Measurements from ENCODE around the gene HYAL1.
"Not testable (repeated sequence)": the region's sequence is repeated elsewhere in the genome, so short reads cannot be mapped to it uniquely, and the experiment has no call there.

The HYAL1 gene

DNA sequence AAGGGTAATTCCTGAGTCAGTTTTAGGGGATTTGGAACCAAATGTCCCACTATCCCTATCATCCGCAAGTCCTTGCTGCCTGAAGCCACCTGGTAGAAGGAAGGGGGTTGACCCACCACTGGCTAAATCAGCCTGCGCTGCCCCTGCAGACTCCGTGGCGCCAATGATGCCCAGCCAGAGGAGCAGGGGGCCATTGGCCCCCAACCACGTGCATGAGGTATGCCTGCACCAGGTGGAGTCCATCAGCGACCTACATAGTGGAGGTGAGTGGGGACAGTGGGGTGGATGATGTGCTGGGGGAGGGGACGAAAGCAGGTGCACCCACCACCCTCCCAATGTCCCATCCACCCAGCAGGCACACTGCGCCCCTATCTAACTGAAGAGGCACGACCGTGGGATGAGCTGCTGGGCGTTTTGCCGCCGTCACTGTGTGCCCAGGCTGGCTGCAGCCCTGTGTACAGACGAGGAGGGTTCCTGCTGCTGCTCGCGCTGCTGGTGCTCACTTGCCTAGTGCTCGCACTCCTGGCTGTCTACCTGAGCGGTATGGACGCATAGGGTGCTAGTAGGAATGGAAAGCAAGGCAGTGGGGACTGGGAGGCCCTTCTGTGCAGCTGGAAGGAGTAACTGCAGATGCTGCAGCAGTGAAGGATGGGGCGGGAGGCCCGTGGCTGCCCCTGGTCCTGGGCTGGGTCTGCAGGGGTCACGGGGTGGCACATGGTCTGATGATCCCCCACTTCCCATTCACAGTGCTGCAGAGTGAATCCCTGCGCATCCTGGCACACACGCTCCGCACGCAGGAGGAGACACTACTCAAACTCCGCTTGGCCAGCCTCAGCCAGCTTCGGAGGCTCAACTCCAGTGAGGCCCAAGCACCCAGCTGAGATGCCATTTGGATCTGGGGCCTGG, 16.8 kb downstream of the HYAL1 start:
- H3K4me3 ChIP-seq (replicated peaks; ENCODE audit: low read depth, low read length): no peak overlapping the region
- TF ChIP-seq, protein P1, sequence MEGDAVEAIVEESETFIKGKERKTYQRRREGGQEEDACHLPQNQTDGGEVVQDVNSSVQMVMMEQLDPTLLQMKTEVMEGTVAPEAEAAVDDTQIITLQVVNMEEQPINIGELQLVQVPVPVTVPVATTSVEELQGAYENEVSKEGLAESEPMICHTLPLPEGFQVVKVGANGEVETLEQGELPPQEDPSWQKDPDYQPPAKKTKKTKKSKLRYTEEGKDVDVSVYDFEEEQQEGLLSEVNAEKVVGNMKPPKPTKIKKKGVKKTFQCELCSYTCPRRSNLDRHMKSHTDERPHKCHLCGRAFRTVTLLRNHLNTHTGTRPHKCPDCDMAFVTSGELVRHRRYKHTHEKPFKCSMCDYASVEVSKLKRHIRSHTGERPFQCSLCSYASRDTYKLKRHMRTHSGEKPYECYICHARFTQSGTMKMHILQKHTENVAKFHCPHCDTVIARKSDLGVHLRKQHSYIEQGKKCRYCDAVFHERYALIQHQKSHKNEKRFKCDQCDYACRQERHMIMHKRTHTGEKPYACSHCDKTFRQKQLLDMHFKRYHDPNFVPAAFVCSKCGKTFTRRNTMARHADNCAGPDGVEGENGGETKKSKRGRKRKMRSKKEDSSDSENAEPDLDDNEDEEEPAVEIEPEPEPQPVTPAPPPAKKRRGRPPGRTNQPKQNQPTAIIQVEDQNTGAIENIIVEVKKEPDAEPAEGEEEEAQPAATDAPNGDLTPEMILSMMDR (IDR thresholded peaks at IDR 0.05; ENCODE audit: low read depth, low read length, missing control alignments): no peak
- no peak for DNase-seq (ENCODE audit: extremely low read depth, low read depth)

DNA sequence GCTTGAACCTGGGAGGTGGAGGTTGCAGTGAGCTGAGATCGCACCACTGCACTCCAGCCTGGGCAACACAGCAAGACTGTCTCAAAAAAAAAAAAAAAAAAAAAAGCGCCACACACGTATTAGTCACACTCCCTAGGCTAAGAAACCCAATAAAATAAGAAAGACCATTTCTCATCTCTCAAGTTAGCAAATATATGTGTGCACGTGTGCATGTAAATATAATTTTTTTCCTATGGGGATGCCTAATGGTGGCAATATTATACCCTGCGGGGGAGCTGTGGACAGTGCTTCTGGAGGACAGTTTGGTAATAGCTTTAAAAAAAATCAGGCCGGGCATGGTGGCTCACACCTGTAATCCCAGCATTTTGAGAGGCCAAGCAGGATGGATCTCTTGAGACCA, 19.3 kb downstream of the HYAL1 start:
- not testable (repeated sequence) for DNase-seq (ENCODE audit: extremely low read depth, low read depth); H3K4me3 ChIP-seq (replicated peaks; ENCODE audit: low read depth, low read length)

DNA sequence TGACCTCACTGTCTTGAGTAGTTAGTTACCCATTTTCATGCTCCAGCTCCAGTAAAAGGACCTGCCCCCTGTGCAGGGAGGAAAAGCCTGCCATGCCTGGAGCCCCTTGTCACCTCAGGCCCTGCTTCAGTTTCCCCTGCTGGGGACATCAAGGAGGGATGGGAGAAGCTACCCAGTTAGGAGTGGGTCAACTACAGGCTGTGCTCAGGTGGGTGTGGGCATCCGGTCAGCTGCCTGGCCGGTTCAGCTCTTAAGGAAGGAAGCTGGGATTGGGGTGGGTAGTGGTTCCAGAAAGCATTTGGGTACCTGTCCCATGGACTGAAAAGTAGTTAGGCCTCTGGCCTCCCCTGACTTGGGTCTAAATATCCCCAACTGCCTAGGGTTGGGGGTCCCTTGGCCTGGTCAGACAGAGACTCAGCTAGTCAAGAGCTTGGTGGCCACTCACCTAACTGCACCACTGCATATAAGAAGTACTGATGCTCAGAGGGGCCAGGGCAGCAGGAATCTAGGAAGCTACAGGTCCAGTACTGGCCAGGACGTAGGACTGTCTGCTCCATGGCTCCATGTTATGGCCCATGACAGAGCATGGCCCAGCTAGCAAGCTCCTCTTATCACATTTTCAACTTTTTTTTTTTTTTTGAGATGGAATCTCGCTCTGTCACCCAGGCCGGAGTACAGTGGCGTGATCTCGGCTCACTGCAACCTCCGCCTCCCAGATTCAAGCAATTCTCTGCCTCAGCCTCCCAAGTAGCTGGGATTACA, 23.9 kb downstream of the HYAL1 start:
- TF ChIP-seq, protein P1 (IDR thresholded peaks at IDR 0.05; ENCODE audit: low read depth, low read length, missing control alignments): no peak
- no peak overlapping the region for H3K4me3 ChIP-seq (replicated peaks; ENCODE audit: low read depth, low read length)
- no peak for DNase-seq (ENCODE audit: extremely low read depth, low read depth)

DNA sequence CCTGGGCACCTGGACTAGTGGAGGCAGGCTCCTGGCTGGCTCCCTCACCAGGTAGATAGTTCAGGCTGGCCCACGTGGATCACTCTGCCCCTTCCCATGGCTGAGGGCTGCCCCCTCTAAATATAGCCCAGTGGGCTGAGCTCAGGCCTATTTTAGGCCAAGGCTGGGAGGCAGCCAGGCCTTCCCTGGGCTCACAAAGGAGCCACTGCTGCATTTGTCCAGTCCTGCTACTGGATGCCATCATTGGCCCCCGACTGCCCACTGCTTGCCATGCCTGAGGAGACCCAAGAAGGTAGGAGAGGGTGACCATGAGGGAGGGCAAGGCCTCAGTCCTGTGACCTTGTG, 24.5 kb downstream of the HYAL1 start, which contains the start of gene LSMEM2:
TSS of gene LSMEM2 (plus strand) at position 208 of the 345 bp plus-strand sequence. CDS start at position 235, 27 bp downstream.
- TF ChIP-seq, protein P1 (IDR thresholded peaks at IDR 0.05; ENCODE audit: low read depth, low read length, missing control alignments): no peak
- DNase-seq (ENCODE audit: extremely low read depth, low read depth): no peak

DNA sequence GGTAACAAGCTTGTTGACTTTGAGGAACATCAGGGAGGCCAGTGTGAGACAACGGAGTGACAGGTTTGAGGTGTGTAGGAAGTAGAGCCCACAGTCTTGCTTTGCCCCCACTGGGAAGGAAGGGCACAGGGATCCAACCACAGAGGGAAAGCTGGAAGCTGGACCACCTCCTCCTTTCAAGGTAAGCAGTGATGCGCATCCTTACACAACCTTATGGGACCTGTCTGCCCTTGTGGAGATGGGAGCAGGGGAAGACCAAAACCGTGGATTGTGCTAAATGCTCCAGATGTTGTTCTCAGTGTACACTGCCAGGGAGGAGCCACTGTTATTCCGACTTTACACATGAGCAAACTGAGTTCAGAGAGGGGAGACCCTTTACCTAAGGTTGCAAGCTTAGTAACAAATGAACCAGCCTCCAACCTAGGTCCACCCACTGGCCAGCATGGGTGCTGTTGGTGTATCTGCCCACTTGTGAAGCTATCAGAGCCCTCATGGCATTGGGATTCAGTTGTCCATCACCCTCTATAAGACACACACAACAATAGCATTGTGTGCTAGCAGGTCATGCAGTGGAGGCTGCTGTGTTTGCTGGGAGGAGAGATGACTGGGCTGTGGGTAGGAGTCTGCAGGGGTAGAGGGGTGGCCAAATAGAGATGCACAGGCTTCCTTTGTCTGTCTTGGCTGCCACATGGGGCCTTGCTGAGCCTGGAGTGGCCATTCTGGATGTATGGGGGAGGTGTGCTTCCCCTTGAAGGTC, 25.1 kb downstream of the HYAL1 start:
- H3K4me3 ChIP-seq (replicated peaks; ENCODE audit: low read depth, low read length): no peak overlapping the region
- DNase-seq (ENCODE audit: extremely low read depth, low read depth): no peak
- TF ChIP-seq, protein P1 (IDR thresholded peaks at IDR 0.05; ENCODE audit: low read depth, low read length, missing control alignments): no peak

More for the DNA sequence above, 24.5 kb downstream of the HYAL1 start, which contains the start of gene LSMEM2:
- no peak within 1 kb of the TSS for H3K4me3 ChIP-seq (replicated peaks; ENCODE audit: low read depth, low read length)

DNA sequence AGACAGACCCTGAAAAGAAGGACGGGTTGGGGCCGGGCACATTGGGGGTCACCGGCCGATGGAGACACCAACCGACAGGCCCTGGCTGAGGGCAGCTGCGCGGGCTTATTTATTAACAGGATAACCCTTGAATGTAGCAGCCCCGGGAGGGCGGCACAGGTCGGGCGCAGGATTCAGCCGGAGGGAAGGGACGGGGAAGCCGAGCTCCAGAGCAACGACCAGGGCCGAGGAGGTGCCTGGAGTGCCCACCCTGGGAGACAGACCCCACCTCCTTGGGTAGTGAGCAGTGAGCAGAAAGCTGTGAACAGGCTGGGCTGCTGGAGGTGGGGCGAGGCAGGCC, 26.6 kb downstream of the HYAL1 start:
- TF ChIP-seq, protein P1 (IDR thresholded peaks at IDR 0.05; ENCODE audit: low read depth, low read length, missing control alignments): no peak
- no peak for DNase-seq (ENCODE audit: extremely low read depth, low read depth)
- H3K4me3 ChIP-seq (replicated peaks; ENCODE audit: low read depth, low read length): no peak overlapping the region
